KMS-11 (cell line): Measurements from ENCODE around the gene IGSF8.

Experiments
- H2AFZ ChIP-seq: fragments of 200-600 bp; sonication (generic); 2 replicates; pipeline ENCODE4 v1.6.1; 2016; ENCODE audit warnings: antibody characterized with exemption, mixed run types, low read depth
- H3K27ac ChIP-seq: fragments of 200-600 bp; sonication (generic); 2 replicates; pipeline ENCODE4 v1.6.1; 2016; ENCODE audit warnings: mild to moderate bottlenecking, mixed run types
- H3K27me3 ChIP-seq: fragments of 200-600 bp; sonication (generic); 2 replicates; pipeline ENCODE4 v1.6.1; 2017; ENCODE audit warnings: mild to moderate bottlenecking, low read depth, mixed run types, moderate library complexity; ENCODE audit not compliant: insufficient read depth
- H3K36me3 ChIP-seq: fragments of 200-600 bp; sonication (generic); 2 replicates; pipeline ENCODE4 v1.6.1; 2017; ENCODE audit warnings: mild to moderate bottlenecking, mixed run types; ENCODE audit not compliant: insufficient read depth
- H3K4me1 ChIP-seq: fragments of 200-600 bp; sonication (generic); 2 replicates; pipeline ENCODE4 v1.6.1; 2016; ENCODE audit warnings: mild to moderate bottlenecking, low read depth, mixed run types; ENCODE audit not compliant: poor library complexity, severe bottlenecking
- H3K4me2 ChIP-seq: fragments of 200-600 bp; sonication (generic); 2 replicates; pipeline ENCODE4 v1.7.0; 2016; ENCODE audit warnings: mild to moderate bottlenecking, mixed run types
- H3K4me3 ChIP-seq: fragments of 200-600 bp; sonication (generic); IDR thresholded peaks from 2 replicates; pipeline ENCODE4 v1.6.1; 2017; ENCODE audit warnings: low read depth, low read length, mixed read lengths; ENCODE audit not compliant: insufficient read depth
- H3K79me2 ChIP-seq: fragments of 200-600 bp; sonication (generic); 2 replicates; pipeline ENCODE4 v1.6.1; 2016; ENCODE audit warnings: low read depth, mixed run types; ENCODE audit not compliant: insufficient read depth
- H3K9ac ChIP-seq: fragments of 200-600 bp; sonication (generic); 2 replicates; pipeline ENCODE4 v1.6.1; 2016; ENCODE audit warnings: mild to moderate bottlenecking, mixed run types
- H4K20me1 ChIP-seq: fragments of 200-600 bp; sonication (generic); 2 replicates; pipeline ENCODE4 v1.6.1; 2016; ENCODE audit warnings: mild to moderate bottlenecking, mixed run types; ENCODE audit not compliant: insufficient read depth
- TF ChIP-seq, protein P1 (sequence below): fragments of 200-600 bp; sonication (generic); conservative IDR thresholded peaks from 2 replicates; pipeline ENCODE4 v1.6.1; 2017; ENCODE audit warnings: low read depth, mild to moderate bottlenecking, antibody characterized with exemption, low read length, moderate library complexity, mixed read lengths

IGSF8 gene

DNA sequence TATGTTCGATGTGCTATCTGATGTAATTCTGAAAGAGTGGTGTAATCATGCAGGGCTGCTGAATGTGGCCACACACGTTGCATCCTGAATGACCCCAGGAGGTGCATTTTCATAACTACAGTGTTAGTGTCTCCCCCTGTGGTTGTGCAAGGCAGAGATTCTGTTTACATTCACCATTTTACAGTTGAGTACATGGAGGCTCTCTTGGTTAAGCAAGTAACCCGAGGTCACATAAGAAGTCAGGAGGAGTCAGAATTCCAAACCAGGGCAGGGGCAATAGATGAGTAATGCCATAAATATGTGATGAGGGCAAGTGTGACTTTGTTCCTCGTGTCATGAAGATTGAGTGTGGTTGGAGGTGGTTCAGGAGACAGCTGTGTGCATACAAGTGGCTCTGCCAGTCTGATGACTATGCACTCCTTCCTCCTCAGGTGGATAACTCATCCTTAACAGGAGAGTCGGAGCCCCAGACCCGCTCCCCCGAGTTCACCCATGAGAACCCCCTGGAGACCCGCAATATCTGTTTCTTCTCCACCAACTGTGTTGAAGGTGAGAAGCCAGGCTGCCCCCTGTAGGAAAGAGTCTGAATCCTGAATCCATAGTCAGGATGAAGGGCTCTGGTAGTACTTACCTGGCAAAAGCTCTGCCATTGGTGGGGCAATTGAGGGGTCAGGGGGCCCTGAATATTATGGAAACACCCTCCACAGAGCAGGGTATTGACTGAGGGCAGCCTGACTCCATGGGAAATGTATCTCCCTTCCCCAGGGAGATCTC, 26.5 kb upstream of the IGSF8 start:
- Histone ChIP-seq H3K27ac (no peak overlapping the region), H4K20me1 (no peaks in the 10 kb centered on the region), H3K4me3 (no peak overlapping the region), H3K79me2 (no peaks in the 10 kb centered on the region), H3K36me3 (no peaks in the 10 kb centered on the region), H3K9ac (no peak overlapping the region), H3K4me1 (peaks cover 17% of the 10 kb centered on the region), H3K27me3 (no peaks in the 10 kb centered on the region), H2AFZ (no peak overlapping the region), H3K4me2 (no peak overlapping the region)
- TF ChIP-seq, protein P1, sequence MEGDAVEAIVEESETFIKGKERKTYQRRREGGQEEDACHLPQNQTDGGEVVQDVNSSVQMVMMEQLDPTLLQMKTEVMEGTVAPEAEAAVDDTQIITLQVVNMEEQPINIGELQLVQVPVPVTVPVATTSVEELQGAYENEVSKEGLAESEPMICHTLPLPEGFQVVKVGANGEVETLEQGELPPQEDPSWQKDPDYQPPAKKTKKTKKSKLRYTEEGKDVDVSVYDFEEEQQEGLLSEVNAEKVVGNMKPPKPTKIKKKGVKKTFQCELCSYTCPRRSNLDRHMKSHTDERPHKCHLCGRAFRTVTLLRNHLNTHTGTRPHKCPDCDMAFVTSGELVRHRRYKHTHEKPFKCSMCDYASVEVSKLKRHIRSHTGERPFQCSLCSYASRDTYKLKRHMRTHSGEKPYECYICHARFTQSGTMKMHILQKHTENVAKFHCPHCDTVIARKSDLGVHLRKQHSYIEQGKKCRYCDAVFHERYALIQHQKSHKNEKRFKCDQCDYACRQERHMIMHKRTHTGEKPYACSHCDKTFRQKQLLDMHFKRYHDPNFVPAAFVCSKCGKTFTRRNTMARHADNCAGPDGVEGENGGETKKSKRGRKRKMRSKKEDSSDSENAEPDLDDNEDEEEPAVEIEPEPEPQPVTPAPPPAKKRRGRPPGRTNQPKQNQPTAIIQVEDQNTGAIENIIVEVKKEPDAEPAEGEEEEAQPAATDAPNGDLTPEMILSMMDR: peak; percentile 25; the same call in 1 of the 2 replicates

DNA sequence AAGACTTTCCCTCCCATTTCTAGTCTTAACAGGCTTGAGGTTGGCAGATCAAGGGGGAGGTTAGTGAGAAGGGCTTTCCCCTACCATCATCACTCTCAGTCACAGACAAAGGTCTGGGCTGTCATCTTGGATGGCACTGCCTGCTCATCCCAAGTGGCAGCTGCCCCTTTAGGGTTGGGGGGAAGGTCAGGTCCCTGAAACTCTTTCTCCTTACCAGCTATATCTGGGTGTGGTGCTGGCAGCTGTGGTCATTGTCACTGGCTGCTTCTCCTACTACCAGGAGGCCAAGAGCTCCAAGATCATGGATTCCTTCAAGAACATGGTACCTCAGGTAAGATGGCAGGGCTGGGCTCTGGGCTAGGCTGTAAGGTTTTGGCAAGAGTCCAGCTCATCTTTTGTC, 25.3 kb upstream of the IGSF8 start:
- Histone ChIP-seq H3K36me3 (no peaks in the 10 kb centered on the region), H3K4me2 (no peak overlapping the region), H3K27me3 (no peaks in the 10 kb centered on the region), H3K9ac (no peak overlapping the region), H4K20me1 (no peaks in the 10 kb centered on the region), H3K4me1 (peaks cover 17% of the 10 kb centered on the region), H3K79me2 (no peaks in the 10 kb centered on the region), H3K4me3 (no peak overlapping the region), H2AFZ (no peak overlapping the region), H3K27ac (no peak overlapping the region)
- TF ChIP-seq, protein P1: no peak

DNA sequence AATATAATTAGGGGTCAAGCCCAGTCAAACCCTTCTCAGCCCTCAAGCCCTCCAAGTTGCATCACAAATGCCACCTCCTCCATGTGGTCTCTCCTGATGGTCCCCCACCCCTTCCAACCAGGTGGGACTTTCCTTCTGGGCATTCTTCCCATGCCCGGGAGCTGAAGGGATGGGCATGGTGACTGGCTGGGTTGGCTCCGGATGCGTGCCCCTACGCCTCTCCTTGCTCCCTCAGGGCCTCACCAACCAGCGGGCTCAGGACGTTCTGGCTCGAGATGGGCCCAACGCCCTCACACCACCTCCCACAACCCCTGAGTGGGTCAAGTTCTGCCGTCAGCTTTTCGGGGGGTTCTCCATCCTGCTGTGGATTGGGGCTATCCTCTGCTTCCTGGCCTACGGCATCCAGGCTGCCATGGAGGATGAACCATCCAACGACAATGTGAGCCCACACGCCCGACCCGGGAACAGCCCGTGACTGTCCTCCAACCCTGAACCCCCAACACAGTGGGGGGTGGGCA, 24.6 kb upstream of the IGSF8 start:
- no peak overlapping the region for H2AFZ ChIP-seq
- H3K4me2 ChIP-seq: no peak overlapping the region
- TF ChIP-seq, protein P1: no peak
- H3K4me3 ChIP-seq: no peak overlapping the region
- no peak overlapping the region for H3K9ac ChIP-seq
- no peaks in the 10 kb centered on the region for H4K20me1 ChIP-seq
- peaks cover 17% of the 10 kb centered on the region for H3K4me1 ChIP-seq
- H3K27ac ChIP-seq: no peak overlapping the region
- no peaks in the 10 kb centered on the region for H3K27me3 ChIP-seq
- H3K79me2 ChIP-seq: no peaks in the 10 kb centered on the region
- no peaks in the 10 kb centered on the region for H3K36me3 ChIP-seq

DNA sequence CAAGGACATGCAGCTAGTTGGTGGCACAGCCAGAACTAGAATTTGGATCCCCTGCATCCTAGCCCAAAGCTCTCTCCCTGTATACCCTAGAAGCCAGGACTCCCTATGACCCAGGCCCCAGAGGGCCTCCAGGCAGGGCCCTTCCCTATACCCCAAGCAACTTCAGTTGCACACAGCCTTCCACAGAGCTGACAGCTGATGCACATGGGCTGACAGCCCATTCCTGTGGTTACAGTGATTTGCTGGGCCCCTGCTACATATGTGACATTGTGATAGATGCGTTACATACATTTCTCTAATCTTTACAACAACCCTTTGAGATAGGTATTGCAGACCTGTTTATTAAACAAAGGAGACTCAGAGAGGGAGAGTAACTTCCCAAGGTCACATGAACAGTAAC, 23.0 kb upstream of the IGSF8 start:
- Histone ChIP-seq H3K36me3 (no peaks in the 10 kb centered on the region), H3K9ac (no peak overlapping the region), H4K20me1 (no peaks in the 10 kb centered on the region), H3K4me3 (no peak overlapping the region), H3K79me2 (no peaks in the 10 kb centered on the region), H3K4me1 (peaks cover 17% of the 10 kb centered on the region), H3K4me2 (no peak overlapping the region), H3K27me3 (no peaks in the 10 kb centered on the region), H3K27ac (no peak overlapping the region), H2AFZ (no peak overlapping the region)
- TF ChIP-seq, protein P1: no peak
